ENCODE results near the gene TOX4. TPM values are rescaled to one million over a fixed set of nuclear protein-coding genes. Genes with fewer than 3 reads are reported as not detected.
"Not testable (repeated sequence)": the region's sequence is repeated elsewhere in the genome, so short reads cannot be mapped to it uniquely, and the experiment has no call there.

Gene TOX4
- total RNA-seq, 6 experiments from 2014 or later: 79.8 to 96.3 (median 88.5) TPM

- H3K9me3 Mint-ChIP-seq: no peaks in the 10 kb centered on the region
- H3K36me3 Mint-ChIP-seq (ENCODE audit: low read depth): peaks cover 6% of the 10 kb centered on the region; the same call in 1 of the 2 replicates
- H3K4me1 Mint-ChIP-seq (ENCODE audit: low read depth): peaks cover 13% of the 10 kb centered on the region
- TF ChIP-seq, protein P1, sequence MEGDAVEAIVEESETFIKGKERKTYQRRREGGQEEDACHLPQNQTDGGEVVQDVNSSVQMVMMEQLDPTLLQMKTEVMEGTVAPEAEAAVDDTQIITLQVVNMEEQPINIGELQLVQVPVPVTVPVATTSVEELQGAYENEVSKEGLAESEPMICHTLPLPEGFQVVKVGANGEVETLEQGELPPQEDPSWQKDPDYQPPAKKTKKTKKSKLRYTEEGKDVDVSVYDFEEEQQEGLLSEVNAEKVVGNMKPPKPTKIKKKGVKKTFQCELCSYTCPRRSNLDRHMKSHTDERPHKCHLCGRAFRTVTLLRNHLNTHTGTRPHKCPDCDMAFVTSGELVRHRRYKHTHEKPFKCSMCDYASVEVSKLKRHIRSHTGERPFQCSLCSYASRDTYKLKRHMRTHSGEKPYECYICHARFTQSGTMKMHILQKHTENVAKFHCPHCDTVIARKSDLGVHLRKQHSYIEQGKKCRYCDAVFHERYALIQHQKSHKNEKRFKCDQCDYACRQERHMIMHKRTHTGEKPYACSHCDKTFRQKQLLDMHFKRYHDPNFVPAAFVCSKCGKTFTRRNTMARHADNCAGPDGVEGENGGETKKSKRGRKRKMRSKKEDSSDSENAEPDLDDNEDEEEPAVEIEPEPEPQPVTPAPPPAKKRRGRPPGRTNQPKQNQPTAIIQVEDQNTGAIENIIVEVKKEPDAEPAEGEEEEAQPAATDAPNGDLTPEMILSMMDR (IDR thresholded peaks at IDR 0.05): no peak
- H3K27me3 Mint-ChIP-seq (ENCODE audit: insufficient read depth): no peaks in the 10 kb centered on the region
- no peak overlapping the region for H3K4me3 Mint-ChIP-seq
- DNase-seq: no peak
- H3K27ac Mint-ChIP-seq: no peak overlapping the region
These were observed 36.1 kb upstream of the TOX4 start for GRCh38 chr14:21440859-21441258.

DNA sequence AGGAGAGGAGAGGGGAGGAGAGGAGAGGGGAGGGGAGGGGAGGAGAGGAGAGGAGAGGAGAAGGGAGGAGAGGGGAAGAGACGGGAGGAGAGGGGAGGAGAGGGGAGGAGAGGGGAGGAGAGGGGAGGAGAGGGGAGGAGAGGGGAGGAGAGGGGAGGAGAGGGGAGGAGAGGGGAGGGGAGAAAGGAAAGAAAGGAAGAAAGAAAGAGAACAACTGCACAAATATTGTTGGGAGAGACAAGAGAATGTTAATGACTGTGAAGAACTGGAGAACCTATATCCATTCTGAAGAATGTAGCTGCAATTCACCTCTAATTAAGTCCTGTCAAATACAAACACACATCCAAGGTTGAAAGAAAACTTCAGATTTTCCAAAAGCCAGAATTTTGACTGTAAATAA is 34.3 kb upstream of the TOX4 start:
- not testable (repeated sequence) for H3K9me3 Mint-ChIP-seq; H3K4me1 Mint-ChIP-seq (ENCODE audit: low read depth); H3K27me3 Mint-ChIP-seq (ENCODE audit: insufficient read depth); DNase-seq; H3K36me3 Mint-ChIP-seq (ENCODE audit: low read depth); H3K4me3 Mint-ChIP-seq; H3K27ac Mint-ChIP-seq

DNA sequence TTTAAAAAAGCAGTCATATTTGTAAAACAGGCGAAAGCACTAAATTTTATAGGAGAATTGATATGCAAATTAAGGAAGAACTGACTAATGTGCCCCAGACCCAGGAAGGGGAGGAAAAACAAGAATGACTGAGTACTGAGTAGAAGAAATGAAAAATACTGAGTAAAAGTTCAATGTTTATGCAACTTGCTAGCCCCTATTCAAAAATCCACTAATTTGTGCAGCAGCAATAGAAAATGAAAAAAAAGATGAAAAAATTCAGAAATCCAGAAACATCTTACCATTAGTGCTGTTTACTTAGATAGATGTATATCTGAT is 27.1 kb upstream of the TOX4 start:
- H3K9me3 Mint-ChIP-seq: no peaks in the 10 kb centered on the region
- TF ChIP-seq, protein P1 (IDR thresholded peaks at IDR 0.05): no peak
- H3K4me1 Mint-ChIP-seq (ENCODE audit: low read depth): peaks cover 42% of the 10 kb centered on the region
- H3K27me3 Mint-ChIP-seq (ENCODE audit: insufficient read depth): no peaks in the 10 kb centered on the region
- DNase-seq: no peak
- H3K4me3 Mint-ChIP-seq: no peak overlapping the region
- peaks cover 6% of the 10 kb centered on the region for H3K36me3 Mint-ChIP-seq (ENCODE audit: low read depth)
- H3K27ac Mint-ChIP-seq: peak overlapping the region; percentile 40; the same call in 1 of the 2 replicates

- Mint-ChIP-seq H3K4me1 (ENCODE audit: low read depth) (peaks cover 37% of the 10 kb centered on the region), H3K36me3 (ENCODE audit: low read depth) (peaks cover 7% of the 10 kb centered on the region), H3K9me3 (no peaks in the 10 kb centered on the region), H3K27me3 (ENCODE audit: insufficient read depth) (0 out of 2 replicates have a peak, but pooled peaks cover 1% of the 10 kb centered on the region), H3K4me3 (peak overlapping the region; percentile 95), H3K27ac (peak overlapping the region; percentile 99)
- TF ChIP-seq, protein P1 (IDR thresholded peaks at IDR 0.05): no peak
- peak; percentile 4 for DNase-seq
These were observed 22.0 kb upstream of the TOX4 start for GRCh38 chr14:21454843-21455544.

- Mint-ChIP-seq H3K9me3 (no peaks in the 10 kb centered on the region), H3K36me3 (ENCODE audit: low read depth) (peaks cover 7% of the 10 kb centered on the region), H3K4me3 (peak overlapping the region; percentile 95), H3K27ac (peak overlapping the region; percentile 99), H3K27me3 (ENCODE audit: insufficient read depth) (0 out of 2 replicates have a peak, but pooled peaks cover 1% of the 10 kb centered on the region), H3K4me1 (ENCODE audit: low read depth) (peaks cover 32% of the 10 kb centered on the region)
- TF ChIP-seq, protein P1 (IDR thresholded peaks at IDR 0.05): no peak
- DNase-seq: peak; percentile 25
These were observed 21.4 kb upstream of the TOX4 start for GRCh38 chr14:21455592-21455911.

DNA sequence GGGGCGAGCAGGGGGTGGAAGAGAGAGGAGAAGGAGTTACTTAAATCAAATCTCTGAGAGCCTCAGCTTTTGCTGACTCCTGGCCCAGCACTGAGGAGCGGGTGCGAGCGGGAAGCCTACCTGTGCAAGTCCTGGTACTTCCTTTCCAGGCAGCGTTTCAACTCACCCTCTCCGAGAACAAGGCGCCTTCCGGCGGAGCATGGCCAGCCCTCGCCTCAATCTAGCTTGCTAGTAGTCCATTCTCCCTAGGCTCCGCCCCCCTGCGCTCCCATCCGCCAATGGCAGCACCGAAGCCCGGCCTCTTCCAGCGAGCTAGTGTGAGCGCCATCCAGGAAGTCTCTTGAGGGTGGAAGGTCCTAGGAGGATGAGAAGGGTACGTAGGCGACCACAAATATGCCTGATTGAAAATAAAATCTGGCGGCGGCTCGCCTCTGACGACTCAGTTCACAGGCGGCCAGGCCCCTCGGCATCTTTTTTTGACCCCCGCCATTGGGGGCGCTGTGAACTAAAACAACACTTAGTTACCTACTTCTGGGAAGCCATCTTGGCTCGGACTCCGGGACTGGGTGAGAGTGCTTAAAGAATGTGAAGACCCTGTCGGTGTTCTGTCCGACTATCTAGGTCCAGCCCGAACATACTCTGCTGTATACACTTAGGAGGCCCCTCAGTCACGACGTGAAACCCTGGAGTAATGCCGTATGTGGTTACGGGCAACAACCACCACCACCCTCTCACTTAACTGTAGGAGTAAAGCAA is 20.9 kb upstream of the TOX4 start, which contains the start of gene CHD8:
TSS of gene CHD8 (minus strand) at position 212 of the 756 bp plus-strand sequence. CDS start 24,480 bp downstream, outside the sequence.
- DNase-seq: peak; percentile 100
- Mint-ChIP-seq H3K4me3 (peak within 1 kb of the TSS; percentile 95), H3K9me3 (no peaks in the 10 kb centered on the region), H3K27ac (peak within 1 kb of the TSS; percentile 99), H3K27me3 (ENCODE audit: insufficient read depth) (0 out of 2 replicates have a peak, but pooled peaks cover 1% of the 10 kb centered on the region), H3K4me1 (ENCODE audit: low read depth) (peaks cover 26% of the 10 kb centered on the region), H3K36me3 (ENCODE audit: low read depth) (peaks cover 8% of the 10 kb centered on the region)
- TF ChIP-seq, protein P1 (IDR thresholded peaks at IDR 0.05): peak; percentile 83

Data from HFFc6 (cell line).